Neural progenitor cell (in vitro differentiated cells): ENCODE results near the gene PTPRT. TPM values are rescaled to one million over a fixed set of nuclear protein-coding genes. Genes with fewer than 3 reads are reported as not detected.

Experiments
- DNase-seq: peaks from one replicate; pipeline ENCODE4 v3.0.0-alpha.2; 2016; ENCODE audit warnings: low spot score
- H2AFZ ChIP-seq: fragments of 200-600 bp; sonication (generic); replicated peaks from 2 replicates; pipeline ENCODE4 v1.6.1; 2016; ENCODE audit warnings: antibody characterized with exemption
- H3F3A ChIP-seq: fragments of 200-600 bp; sonication (generic); 2 replicates; pipeline ENCODE4 v1.6.1; 2016; ENCODE audit warnings: antibody characterized with exemption, low read depth
- H3K27ac ChIP-seq: fragments of 200-600 bp; sonication (generic); 2 replicates; pipeline ENCODE4 v1.5.1; 2016; ENCODE audit warnings: mild to moderate bottlenecking
- H3K27me3 ChIP-seq: fragments of 200-600 bp; sonication (generic); 2 replicates; pipeline ENCODE4 v1.6.1; 2016; ENCODE audit warnings: mild to moderate bottlenecking, moderate library complexity
- H3K36me3 ChIP-seq: fragments of 200-600 bp; sonication (generic); 2 replicates; pipeline ENCODE4 v1.5.1; 2016
- H3K4me1 ChIP-seq: fragments of 200-600 bp; sonication (generic); 2 replicates; pipeline ENCODE4 v1.6.1; 2016; ENCODE audit warnings: mixed run types
- H3K4me2 ChIP-seq: fragments of 200-600 bp; sonication (generic); 2 replicates; pipeline ENCODE4 v1.6.1; 2016
- H3K4me3 ChIP-seq: fragments of 200-600 bp; sonication (generic); 2 replicates; pipeline ENCODE4 v1.5.1; 2016
- H3K79me2 ChIP-seq: fragments of 200-600 bp; sonication (generic); 2 replicates; pipeline ENCODE4 v1.6.1; 2016; ENCODE audit warnings: low read depth
- H3K9ac ChIP-seq: fragments of 200-600 bp; sonication (generic); 2 replicates; pipeline ENCODE4 v1.6.1; 2016
- H3K9me3 ChIP-seq: fragments of 200-600 bp; sonication (generic); 2 replicates; pipeline ENCODE4 v1.5.1; 2016; ENCODE audit warnings: low read depth
- H4K20me1 ChIP-seq: fragments of 200-600 bp; sonication (generic); 2 replicates; pipeline ENCODE4 v1.6.1; 2016; ENCODE audit warnings: low read depth
- H3K27ac Mint-ChIP-seq: 3 replicates; pipeline ENCODE4 v1.8.0; 2021; ENCODE audit warnings: mixed read lengths
- H3K27me3 Mint-ChIP-seq: 2 replicates; pipeline ENCODE4 v1.8.0; 2022; ENCODE audit warnings: low read depth, mild to moderate bottlenecking, inconsistent platforms, moderate library complexity, mixed read lengths; ENCODE audit not compliant: insufficient read depth
- H3K36me3 Mint-ChIP-seq: 3 replicates; pipeline ENCODE4 v1.8.0; 2021; ENCODE audit warnings: mixed read lengths
- H3K4me1 Mint-ChIP-seq: 3 replicates; pipeline ENCODE4 v1.8.0; 2021; ENCODE audit warnings: mixed read lengths
- H3K4me3 Mint-ChIP-seq: 3 replicates; pipeline ENCODE4 v1.8.0; 2021; ENCODE audit warnings: mild to moderate bottlenecking, moderate library complexity, mixed read lengths
- H3K9me3 Mint-ChIP-seq: 3 replicates; pipeline ENCODE4 v1.8.0; 2020; ENCODE audit warnings: mixed read lengths
- CTCF ChIP-seq: fragments of 200-600 bp; sonication (generic); IDR thresholded peaks from 2 replicates; pipeline ENCODE4 v1.5.1; 2017; ENCODE audit warnings: antibody characterized with exemption, mild to moderate bottlenecking
- EZH2 ChIP-seq: fragments of 200-600 bp; sonication (generic); IDR thresholded peaks from 2 replicates; pipeline ENCODE4 v1.6.1; 2017; ENCODE audit warnings: antibody characterized with exemption, mild to moderate bottlenecking, moderate library complexity
- EZH2phosphoT487 ChIP-seq: fragments of 200-600 bp; sonication (generic); IDR thresholded peaks from 2 replicates; pipeline ENCODE4 v1.6.1; 2017; ENCODE audit warnings: antibody characterized with exemption
- total RNA-seq: library from RNA; depleted of rRNA; stranded (reverse); fragments of >200 nt; gene quantifications from 2 replicates; pipeline ENCODE4 v1.2.3, GENCODE V29; 2015; ENCODE audit warnings: low replicate concordance

PTPRT gene
- total RNA-seq, 1 donor from 2014 or later, result 1.1 TPM

- TF ChIP-seq EZH2 (no peak), CTCF (no peak), EZH2phosphoT487 (no peak)
- no peaks in the 10 kb centered on the region for H3K4me1 ChIP-seq
- no peak overlapping the region for H3K9ac ChIP-seq
- no peaks in the 10 kb centered on the region for H4K20me1 ChIP-seq
- no peak overlapping the region for H3K4me2 ChIP-seq
- H2AFZ ChIP-seq, result no peak overlapping the region
- Mint-ChIP-seq H3K36me3 (no peaks in the 10 kb centered on the region), H3K9me3 (peaks cover 3% of the 10 kb centered on the region), H3K4me1 (peaks cover 12% of the 10 kb centered on the region), H3K27me3 (peaks cover 2% of the 10 kb centered on the region), H3K4me3 (no peak overlapping the region), H3K27ac (no peak overlapping the region)
- no peak overlapping the region for H3K4me3 ChIP-seq
- DNase-seq, result no peak
- H3K79me2 ChIP-seq, result no peaks in the 10 kb centered on the region
- no peaks in the 10 kb centered on the region for H3K36me3 ChIP-seq
- no peaks in the 10 kb centered on the region for H3K9me3 ChIP-seq
- H3K27me3 ChIP-seq, result peaks cover 50% of the 10 kb centered on the region
- H3F3A ChIP-seq, result no peaks in the 10 kb centered on the region
- H3K27ac ChIP-seq, result no peak overlapping the region
Observed at GRCh38 chr20:42979720-42980119, 210.0 kb downstream of the PTPRT start.

- H3K4me1 Mint-ChIP-seq, result peaks cover 12% of the 10 kb centered on the region
- Histone ChIP-seq H4K20me1 (no peaks in the 10 kb centered on the region), H3K9me3 (no peaks in the 10 kb centered on the region), H3K27ac (no peak overlapping the region), H3F3A (no peaks in the 10 kb centered on the region), H3K4me1 (no peaks in the 10 kb centered on the region), H3K9ac (no peak overlapping the region), H3K36me3 (no peaks in the 10 kb centered on the region), H3K79me2 (no peaks in the 10 kb centered on the region), H3K4me2 (no peak overlapping the region), H2AFZ (no peak overlapping the region), H3K27me3 (peaks cover 37% of the 10 kb centered on the region), H3K4me3 (no peak overlapping the region)
- no peak for TF ChIP-seq CTCF
- no peak for TF ChIP-seq EZH2phosphoT487
- no peak for TF ChIP-seq EZH2
- no peak overlapping the region for H3K27ac Mint-ChIP-seq
- no peak for DNase-seq
- H3K36me3 Mint-ChIP-seq, result no peaks in the 10 kb centered on the region
- H3K9me3 Mint-ChIP-seq, result peaks cover 3% of the 10 kb centered on the region
- H3K27me3 Mint-ChIP-seq, result peaks cover 2% of the 10 kb centered on the region
- no peak overlapping the region for H3K4me3 Mint-ChIP-seq
Observed at GRCh38 chr20:42978184-42978974, 211.3 kb downstream of the PTPRT start.

GRCh38 chr20:42975974-42976373 lies 213.7 kb downstream of the PTPRT start:
- peaks cover 5% of the 10 kb centered on the region for H3K27me3 Mint-ChIP-seq
- Histone ChIP-seq H3K36me3 (no peaks in the 10 kb centered on the region), H3K9me3 (no peaks in the 10 kb centered on the region), H4K20me1 (no peaks in the 10 kb centered on the region), H3K4me2 (no peak overlapping the region), H3K9ac (no peak overlapping the region), H3K27me3 (peaks cover 21% of the 10 kb centered on the region), H3K4me1 (no peaks in the 10 kb centered on the region), H3K4me3 (no peak overlapping the region), H3F3A (no peaks in the 10 kb centered on the region), H2AFZ (no peak overlapping the region), H3K79me2 (no peaks in the 10 kb centered on the region), H3K27ac (no peak overlapping the region)
- H3K4me1 Mint-ChIP-seq, result peaks cover 7% of the 10 kb centered on the region
- H3K27ac Mint-ChIP-seq, result no peak overlapping the region
- TF ChIP-seq EZH2, result no peak
- no peak for TF ChIP-seq CTCF
- TF ChIP-seq EZH2phosphoT487, result no peak
- H3K36me3 Mint-ChIP-seq, result no peaks in the 10 kb centered on the region
- no peak for DNase-seq
- H3K9me3 Mint-ChIP-seq, result no peaks in the 10 kb centered on the region
- no peak overlapping the region for H3K4me3 Mint-ChIP-seq
